ENCODE measurements around the gene ATG7. TPM values are rescaled to one million over a fixed set of nuclear protein-coding genes. Genes with fewer than 3 reads are reported as not detected.

Gene ATG7
- total and polyA plus RNA-seq, 10 of the 15 experiments (the other 5 are each of a cell fraction or from before 2014, with no cell fraction given), result 13.5 to 49.5 (median 26.4) TPM

DNA sequence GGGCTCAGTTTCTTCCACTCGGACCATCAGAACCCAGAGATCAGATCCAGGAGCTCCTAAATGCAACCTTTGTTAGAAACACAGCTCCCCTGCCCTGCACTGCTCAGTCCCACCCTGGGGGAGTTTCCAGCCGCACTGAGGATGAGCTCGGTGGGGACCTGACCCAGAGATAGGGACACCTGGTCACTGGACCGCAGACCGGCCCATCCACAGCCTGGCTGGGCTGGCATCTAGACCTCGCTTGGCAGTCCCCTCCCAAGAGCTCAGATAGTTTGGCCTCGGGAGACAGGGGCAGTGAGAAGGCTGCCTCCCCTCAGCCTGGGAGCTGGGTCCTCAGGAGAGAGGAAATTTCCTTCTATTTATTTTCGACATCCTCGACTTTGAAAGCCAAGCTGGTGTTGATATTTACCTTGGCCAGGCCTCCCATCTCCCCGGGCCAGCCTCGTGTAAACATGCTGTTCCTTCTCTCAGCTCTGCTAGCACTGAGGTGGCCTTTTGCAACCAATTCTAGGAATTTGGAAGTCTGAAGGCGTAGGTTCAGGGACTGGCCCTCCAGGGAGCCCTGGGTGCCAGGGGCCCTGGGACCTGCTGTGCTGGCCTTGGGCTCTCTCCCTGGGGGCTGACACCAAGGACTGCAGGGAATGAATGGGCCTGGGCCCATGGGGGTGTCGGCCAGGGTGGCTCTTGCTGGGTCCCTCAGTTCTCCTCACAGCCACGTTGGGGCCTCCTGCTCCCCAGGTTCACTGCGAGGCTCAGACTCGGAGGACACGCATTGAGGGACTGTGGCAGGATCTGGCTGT, 281.4 kb downstream of the ATG7 start:
- RAD21 ChIA-PET (ENCODE audit: unreplicated experiment), result no interaction called here
- no peaks in the 10 kb centered on the region for H4K20me1 ChIP-seq (ENCODE audit: control insufficient read depth, insufficient read depth)
- H3K36me3 ChIP-seq (ENCODE audit: control insufficient read depth in 2 of 2, insufficient read depth in 2 of 2, low read length in 1 of 2), result peaks cover 7 to 18% of the 10 kb centered on the region in 2 experiments
- no peak overlapping the region for H3K4me2 ChIP-seq (ENCODE audit: control insufficient read depth, insufficient read depth)
- ATAC-seq (no peak), DNase-seq (ENCODE audit: low read depth, low spot score) (no peak), FAIRE-seq (no peak)
- POLR2A ChIA-PET, result no interaction called here
- no peaks in the 10 kb centered on the region for H3K27me3 ChIP-seq (replicated peaks in 1 of 2; ENCODE audit: control insufficient read depth in 2 of 2, insufficient read depth in 2 of 2, low read length in 1 of 2)
- in situ Hi-C loops (cut with MboI), result no loop called here
- no TSS peak for BruUV-seq (replicated peaks)
- no peak overlapping the region for H3K27ac ChIP-seq (ENCODE audit: control insufficient read depth, insufficient read depth)
- H2AFZ ChIP-seq (ENCODE audit: control insufficient read depth, low read depth, low read length), result no peak overlapping the region
- CTCF ChIA-PET, result no interaction called here
- SMC1A ChIA-PET (ENCODE audit: uncharacterized antibody, unreplicated experiment), result interaction anchor here (1.1 kb wide), 1 partner anchor 15 kb away, joined by 3 read pairs; no protein-coding TSS in a partner anchor
- no peaks in the 10 kb centered on the region for H3K4me1 ChIP-seq (ENCODE audit: control insufficient read depth, insufficient read depth, low read length)
- H3K4me3 ChIP-seq, result no peak overlapping the region
- TF ChIP-seq LARP7 (IDR thresholded peaks at IDR 0.05) (no peak), CREB1 (IDR thresholded peaks at IDR 0.05; ENCODE audit: low read depth) (no peak), POLR2AphosphoS5 (IDR thresholded peaks at IDR 0.05; ENCODE audit: low read length) (no peak), ZNF622 (IDR thresholded peaks at IDR 0.05) (no peak), CEBPB (IDR thresholded peaks at IDR 0.05; ENCODE audit: borderline replicate concordance in 1 of 2, low read depth in 2 of 2, low read length in 2 of 2) (no peak)
- TF ChIP-seq, protein P1, sequence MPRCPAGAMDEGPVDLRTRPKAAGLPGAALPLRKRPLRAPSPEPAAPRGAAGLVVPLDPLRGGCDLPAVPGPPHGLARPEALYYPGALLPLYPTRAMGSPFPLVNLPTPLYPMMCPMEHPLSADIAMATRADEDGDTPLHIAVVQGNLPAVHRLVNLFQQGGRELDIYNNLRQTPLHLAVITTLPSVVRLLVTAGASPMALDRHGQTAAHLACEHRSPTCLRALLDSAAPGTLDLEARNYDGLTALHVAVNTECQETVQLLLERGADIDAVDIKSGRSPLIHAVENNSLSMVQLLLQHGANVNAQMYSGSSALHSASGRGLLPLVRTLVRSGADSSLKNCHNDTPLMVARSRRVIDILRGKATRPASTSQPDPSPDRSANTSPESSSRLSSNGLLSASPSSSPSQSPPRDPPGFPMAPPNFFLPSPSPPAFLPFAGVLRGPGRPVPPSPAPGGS (IDR thresholded peaks at IDR 0.05; ENCODE audit: borderline replicate concordance, insufficient read depth, low read depth, low read length, poor library complexity, severe bottlenecking), result no peak
- TF ChIP-seq, protein P2, sequence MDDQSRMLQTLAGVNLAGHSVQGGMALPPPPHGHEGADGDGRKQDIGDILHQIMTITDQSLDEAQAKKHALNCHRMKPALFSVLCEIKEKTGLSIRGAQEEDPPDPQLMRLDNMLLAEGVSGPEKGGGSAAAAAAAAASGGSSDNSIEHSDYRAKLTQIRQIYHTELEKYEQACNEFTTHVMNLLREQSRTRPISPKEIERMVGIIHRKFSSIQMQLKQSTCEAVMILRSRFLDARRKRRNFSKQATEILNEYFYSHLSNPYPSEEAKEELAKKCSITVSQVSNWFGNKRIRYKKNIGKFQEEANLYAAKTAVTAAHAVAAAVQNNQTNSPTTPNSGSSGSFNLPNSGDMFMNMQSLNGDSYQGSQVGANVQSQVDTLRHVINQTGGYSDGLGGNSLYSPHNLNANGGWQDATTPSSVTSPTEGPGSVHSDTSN (IDR thresholded peaks at IDR 0.05; ENCODE audit: insufficient replicate concordance, low read depth, low read length), result no peak
- TF ChIP-seq, protein P3, sequence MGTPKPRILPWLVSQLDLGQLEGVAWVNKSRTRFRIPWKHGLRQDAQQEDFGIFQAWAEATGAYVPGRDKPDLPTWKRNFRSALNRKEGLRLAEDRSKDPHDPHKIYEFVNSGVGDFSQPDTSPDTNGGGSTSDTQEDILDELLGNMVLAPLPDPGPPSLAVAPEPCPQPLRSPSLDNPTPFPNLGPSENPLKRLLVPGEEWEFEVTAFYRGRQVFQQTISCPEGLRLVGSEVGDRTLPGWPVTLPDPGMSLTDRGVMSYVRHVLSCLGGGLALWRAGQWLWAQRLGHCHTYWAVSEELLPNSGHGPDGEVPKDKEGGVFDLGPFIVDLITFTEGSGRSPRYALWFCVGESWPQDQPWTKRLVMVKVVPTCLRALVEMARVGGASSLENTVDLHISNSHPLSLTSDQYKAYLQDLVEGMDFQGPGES (IDR thresholded peaks at IDR 0.05), result no peak
- intact Hi-C loops (cut with micrococcal nuclease; ENCODE audit: unreplicated experiment), result no loop called here
- WGBS (ENCODE audit: insufficient coverage, insufficient replicate concordance, low lambda C conversion rate, missing lambda C conversion rate), result 92% methylated on average over 17 of the region's 17 CpGs
- H3K9me3 ChIP-seq (replicated peaks; ENCODE audit: control insufficient read depth, insufficient read depth, low read length), result no peaks in the 10 kb centered on the region
- no peaks in the 10 kb centered on the region for H3K79me2 ChIP-seq (ENCODE audit: control insufficient read depth, insufficient read depth, low read length)
- no peak overlapping the region for H3K9ac ChIP-seq (ENCODE audit: control insufficient read depth, insufficient read depth, low read length)
